SKM-1 (cell line): Measurements from ENCODE around the gene HNRNPA3.
"Not testable (repeated sequence)": the region's sequence is repeated elsewhere in the genome, so short reads cannot be mapped to it uniquely, and the experiment has no call there.

Source experiments
- DNase-seq: peaks from one replicate; lab custom pipeline; 2025; ENCODE audit not compliant: unreplicated experiment; lab: John Stamatoyannopoulos, UW

HNRNPA3 gene

GRCh38 chr2:177188482-177189469 is 23.8 kb upstream of the HNRNPA3 start:
- no peak for DNase-seq

- no peak for DNase-seq
Observed at GRCh38 chr2:177190941-177191340, 21.7 kb upstream of the HNRNPA3 start.

DNA sequence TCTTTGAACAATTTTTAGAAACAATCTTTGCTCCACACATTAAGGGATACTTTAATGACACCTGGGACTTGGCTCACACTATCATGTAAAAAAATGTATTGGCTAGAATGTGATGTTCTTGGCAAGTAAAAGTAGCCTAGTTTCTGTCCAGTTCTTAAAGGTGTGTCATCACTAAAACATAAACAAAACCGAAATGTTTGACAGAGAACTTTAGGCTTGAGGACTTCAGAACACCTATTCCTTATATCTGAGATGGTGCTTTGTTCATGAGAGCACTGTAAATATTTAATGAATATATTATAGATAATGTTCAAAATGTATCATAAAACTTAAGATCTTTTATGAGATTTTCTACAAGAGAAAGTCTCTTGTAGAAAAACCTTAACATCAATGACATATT is 19.8 kb upstream of the HNRNPA3 start:
- DNase-seq = no peak

GRCh38 chr2:177193240-177193639 is 19.4 kb upstream of the HNRNPA3 start:
- no peak for DNase-seq

- DNase-seq = no peak
Observed at GRCh38 chr2:177195194-177195593, 17.4 kb upstream of the HNRNPA3 start.

DNA sequence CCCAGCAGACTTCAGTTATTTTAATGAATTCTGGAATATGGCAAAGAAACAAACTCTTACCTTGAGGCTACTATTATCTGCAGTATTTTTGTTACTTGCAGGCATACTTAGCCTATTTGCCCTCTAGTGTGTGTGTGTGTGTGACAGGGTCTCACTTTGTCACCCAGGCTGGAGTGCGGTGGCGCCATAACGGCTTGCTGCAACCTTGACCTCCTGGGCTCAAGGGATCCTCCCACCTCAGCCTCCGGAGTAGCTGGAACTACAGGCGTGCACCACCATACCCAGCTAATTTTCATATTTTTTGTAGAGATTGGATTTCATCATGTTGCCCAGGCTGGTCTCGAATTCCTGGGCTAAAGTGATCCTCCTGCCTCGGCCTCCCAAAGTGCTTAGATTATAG is 12.2 kb upstream of the HNRNPA3 start:
- DNase-seq = not testable (repeated sequence)

GRCh38 chr2:177201919-177202346 is 10.7 kb upstream of the HNRNPA3 start:
- DNase-seq = no peak

DNA sequence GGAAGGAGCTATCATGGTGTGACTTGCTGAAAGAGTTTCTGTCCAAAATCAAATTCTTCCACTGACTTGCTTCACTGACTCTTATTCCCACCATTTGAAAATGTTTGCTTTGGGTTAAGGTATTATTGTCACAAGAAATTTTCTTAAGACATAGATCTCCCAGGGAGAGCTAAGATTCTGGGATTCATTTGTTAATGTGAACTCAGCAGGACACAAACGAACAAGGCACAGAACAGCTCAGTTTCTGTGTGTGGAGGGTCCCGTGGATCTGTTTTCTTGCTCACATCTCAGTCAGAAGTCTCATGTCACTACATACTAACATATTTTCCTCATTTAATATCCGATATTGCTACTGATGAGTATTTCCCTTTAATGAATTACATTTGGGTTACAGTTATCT is 8.2 kb upstream of the HNRNPA3 start:
- no peak for DNase-seq

DNA sequence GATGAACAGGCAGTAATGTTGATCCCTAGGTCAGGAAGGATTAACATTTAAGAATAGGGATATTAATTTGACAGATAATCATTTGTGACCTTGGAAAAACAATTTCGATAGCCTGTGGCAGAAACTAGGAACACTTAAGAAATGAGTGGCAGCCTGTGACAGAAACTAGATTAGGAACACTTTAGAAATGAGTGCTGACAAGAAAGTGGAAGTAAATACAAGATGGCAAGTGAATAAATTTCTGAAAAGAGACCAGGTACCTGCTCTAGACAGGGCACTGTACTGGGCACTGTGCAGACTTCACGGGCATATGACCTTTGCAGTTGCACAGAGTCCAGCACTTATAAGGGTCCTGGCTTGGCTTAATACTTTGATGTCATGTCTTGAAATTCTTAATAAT is 5.5 kb upstream of the HNRNPA3 start:
- no peak for DNase-seq

- no peak for DNase-seq
Observed at GRCh38 chr2:177211169-177211568, 1.4 kb upstream of the HNRNPA3 start.

DNA sequence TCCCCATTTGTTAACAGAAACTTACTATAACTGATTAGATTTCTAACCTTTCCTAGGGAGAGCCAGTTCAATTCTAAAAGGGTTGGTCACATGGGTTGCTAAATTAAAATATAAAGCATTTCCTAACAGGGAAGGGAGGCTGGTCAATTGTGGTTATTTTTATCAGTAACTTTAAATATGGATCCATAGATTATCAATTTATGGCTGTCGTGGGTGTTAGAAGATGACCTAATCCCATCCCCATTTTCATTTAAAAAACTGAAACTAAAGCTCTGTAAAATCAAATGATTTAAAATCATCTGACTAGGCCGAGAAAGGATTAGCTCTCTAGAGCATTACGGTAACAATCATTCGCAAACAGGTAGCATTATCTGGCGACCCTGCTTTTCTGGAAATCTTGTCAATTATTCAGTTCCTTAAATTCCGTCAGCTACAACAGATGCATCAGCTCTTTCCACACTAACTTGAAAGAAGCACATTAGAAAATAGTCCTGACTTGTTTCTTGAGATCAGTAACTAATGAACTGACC is 953 bp upstream of the HNRNPA3 start:
- DNase-seq = no peak

GRCh38 chr2:177212891-177213856 is 580 bp downstream of the HNRNPA3 start:
- peak; percentile 82 for DNase-seq

DNA sequence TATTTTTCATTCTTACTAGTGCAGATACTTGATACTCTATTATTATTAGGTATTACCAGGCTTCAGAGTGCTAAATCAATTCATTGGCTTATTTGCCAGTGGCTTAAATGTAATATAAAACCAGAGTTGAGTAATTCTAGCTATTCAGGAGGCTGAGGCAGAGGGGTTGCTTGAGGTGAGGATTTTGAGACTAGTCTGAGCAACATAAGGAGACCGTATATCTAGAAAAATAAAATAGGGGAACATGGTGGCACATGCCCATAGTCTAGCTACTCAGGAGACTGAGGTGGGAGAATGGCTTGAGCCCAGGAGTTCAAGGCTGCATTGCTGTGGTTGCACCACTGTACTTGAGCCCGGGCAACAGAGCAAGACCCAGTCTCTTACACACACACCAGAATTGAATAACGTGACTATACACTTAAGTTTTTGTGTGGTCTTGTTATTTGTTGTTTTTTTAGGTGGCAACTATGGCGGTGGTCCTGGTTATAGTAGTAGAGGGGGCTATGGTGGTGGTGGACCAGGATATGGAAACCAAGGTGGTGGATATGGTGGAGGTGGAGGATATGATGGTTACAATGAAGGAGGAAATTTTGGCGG is 4.8 kb downstream of the HNRNPA3 start:
- DNase-seq = no peak

GRCh38 chr2:177219787-177220186 is 7.2 kb downstream of the HNRNPA3 start:
- DNase-seq = not testable (repeated sequence)

GRCh38 chr2:177221534-177221933 is 8.9 kb downstream of the HNRNPA3 start:
- no peak for DNase-seq

DNA sequence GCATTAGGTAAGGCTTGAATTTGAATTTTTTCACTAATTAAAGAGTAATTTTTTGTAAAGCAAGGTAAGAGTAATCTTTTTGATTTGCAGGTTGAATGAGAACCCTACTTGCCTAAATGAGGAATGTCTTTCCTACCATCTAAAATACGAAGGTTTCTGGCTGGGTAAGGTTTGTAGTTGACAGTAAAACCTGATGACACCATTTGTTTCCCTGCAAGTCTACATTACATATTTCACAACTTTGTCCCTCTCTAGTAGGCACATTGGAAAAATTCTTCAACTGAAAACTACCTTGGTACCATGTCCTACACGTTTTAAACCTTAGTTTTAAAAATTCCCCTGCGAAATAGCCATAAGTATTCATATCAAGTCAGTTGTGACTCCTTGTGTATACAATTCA is 9.4 kb downstream of the HNRNPA3 start:
- no peak for DNase-seq

DNA sequence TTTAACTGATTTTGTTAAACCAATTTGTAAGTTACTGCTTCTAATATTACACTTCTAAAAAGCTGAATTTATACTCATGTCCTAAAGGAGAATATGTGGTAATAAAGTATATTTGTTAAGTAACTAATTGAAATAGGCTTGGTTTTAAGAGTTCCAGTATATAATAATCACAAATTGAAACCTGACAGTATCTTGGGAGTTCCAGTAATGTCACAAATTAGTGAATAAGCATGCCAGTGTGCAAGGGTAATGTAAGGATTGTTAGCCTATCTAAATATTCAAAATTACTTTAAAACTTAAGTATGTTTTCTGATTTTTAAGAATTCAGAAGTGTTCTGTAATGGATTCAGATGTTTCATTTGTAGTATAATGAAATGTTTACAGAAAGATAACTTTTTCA is 10.8 kb downstream of the HNRNPA3 start:
- DNase-seq = not testable (repeated sequence)

GRCh38 chr2:177225965-177226360 is 13.4 kb downstream of the HNRNPA3 start:
- DNase-seq = no peak

DNA sequence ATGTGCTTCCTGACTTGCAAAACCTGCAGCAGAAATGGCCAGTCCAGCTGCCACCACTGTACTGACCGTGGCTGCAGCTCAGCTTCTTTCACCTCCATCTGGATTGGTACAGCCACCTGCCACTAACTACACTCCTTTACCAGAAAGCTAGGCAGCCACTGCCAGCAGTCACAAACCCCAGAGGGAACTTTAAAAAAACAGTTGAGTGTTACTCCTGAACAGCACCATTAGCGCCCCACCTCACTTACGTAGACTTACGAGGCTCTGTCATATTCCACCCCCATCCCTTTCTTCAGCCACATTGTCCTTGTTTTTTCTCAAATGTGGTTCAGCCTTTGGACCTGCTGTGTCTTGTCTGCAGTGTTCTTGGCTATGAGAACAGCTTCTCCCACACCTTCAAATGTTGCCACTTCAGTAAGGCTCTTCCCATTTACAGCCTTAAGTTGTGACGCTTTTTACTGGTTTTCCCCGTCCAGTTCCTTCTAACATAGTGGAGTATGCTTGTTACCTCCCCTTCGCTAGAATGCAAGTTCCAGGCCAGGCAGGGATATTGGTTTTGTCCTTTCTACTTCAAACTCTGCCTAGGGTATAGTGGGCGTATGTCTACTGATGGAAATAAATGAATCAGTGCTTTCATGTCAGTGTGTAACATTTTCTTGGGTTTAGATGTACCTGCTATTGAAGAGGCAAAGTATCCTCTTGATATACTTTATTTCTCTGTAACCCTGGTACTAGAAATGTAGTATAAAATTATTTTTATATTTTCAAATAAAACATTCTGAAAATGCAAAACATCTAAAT is 17.0 kb downstream of the HNRNPA3 start:
- no peak for DNase-seq

- no peak for DNase-seq
Observed at GRCh38 chr2:177231270-177231669, 18.7 kb downstream of the HNRNPA3 start.
